Neural progenitor cell (in vitro differentiated cells): Measurements from ENCODE around the gene DCTPP1. TPM values are rescaled to one million over a fixed set of nuclear protein-coding genes. Genes with fewer than 3 reads are reported as not detected.

Experiments
- DNase-seq: peaks from one replicate; pipeline ENCODE4 v3.0.0-alpha.2; 2016; ENCODE audit warnings: low spot score
- H2AFZ ChIP-seq: fragments of 200-600 bp; sonication (generic); replicated peaks from 2 replicates; pipeline ENCODE4 v1.6.1; 2016; ENCODE audit warnings: antibody characterized with exemption
- H3F3A ChIP-seq: fragments of 200-600 bp; sonication (generic); 2 replicates; pipeline ENCODE4 v1.6.1; 2016; ENCODE audit warnings: antibody characterized with exemption, low read depth
- H3K27ac ChIP-seq: fragments of 200-600 bp; sonication (generic); 2 replicates; pipeline ENCODE4 v1.5.1; 2016; ENCODE audit warnings: mild to moderate bottlenecking
- H3K27me3 ChIP-seq: fragments of 200-600 bp; sonication (generic); 2 replicates; pipeline ENCODE4 v1.6.1; 2016; ENCODE audit warnings: mild to moderate bottlenecking, moderate library complexity
- H3K36me3 ChIP-seq: fragments of 200-600 bp; sonication (generic); 2 replicates; pipeline ENCODE4 v1.5.1; 2016
- H3K4me1 ChIP-seq: fragments of 200-600 bp; sonication (generic); 2 replicates; pipeline ENCODE4 v1.6.1; 2016; ENCODE audit warnings: mixed run types
- H3K4me2 ChIP-seq: fragments of 200-600 bp; sonication (generic); 2 replicates; pipeline ENCODE4 v1.6.1; 2016
- H3K4me3 ChIP-seq: fragments of 200-600 bp; sonication (generic); 2 replicates; pipeline ENCODE4 v1.5.1; 2016
- H3K79me2 ChIP-seq: fragments of 200-600 bp; sonication (generic); 2 replicates; pipeline ENCODE4 v1.6.1; 2016; ENCODE audit warnings: low read depth
- H3K9ac ChIP-seq: fragments of 200-600 bp; sonication (generic); 2 replicates; pipeline ENCODE4 v1.6.1; 2016
- H3K9me3 ChIP-seq: fragments of 200-600 bp; sonication (generic); 2 replicates; pipeline ENCODE4 v1.5.1; 2016; ENCODE audit warnings: low read depth
- H4K20me1 ChIP-seq: fragments of 200-600 bp; sonication (generic); 2 replicates; pipeline ENCODE4 v1.6.1; 2016; ENCODE audit warnings: low read depth
- H3K27ac Mint-ChIP-seq: 3 replicates; pipeline ENCODE4 v1.8.0; 2021; ENCODE audit warnings: mixed read lengths
- H3K27me3 Mint-ChIP-seq: 2 replicates; pipeline ENCODE4 v1.8.0; 2022; ENCODE audit warnings: low read depth, mild to moderate bottlenecking, inconsistent platforms, moderate library complexity, mixed read lengths; ENCODE audit not compliant: insufficient read depth
- H3K36me3 Mint-ChIP-seq: 3 replicates; pipeline ENCODE4 v1.8.0; 2021; ENCODE audit warnings: mixed read lengths
- H3K4me1 Mint-ChIP-seq: 3 replicates; pipeline ENCODE4 v1.8.0; 2021; ENCODE audit warnings: mixed read lengths
- H3K4me3 Mint-ChIP-seq: 3 replicates; pipeline ENCODE4 v1.8.0; 2021; ENCODE audit warnings: mild to moderate bottlenecking, moderate library complexity, mixed read lengths
- H3K9me3 Mint-ChIP-seq: 3 replicates; pipeline ENCODE4 v1.8.0; 2020; ENCODE audit warnings: mixed read lengths
- CTCF ChIP-seq: fragments of 200-600 bp; sonication (generic); IDR thresholded peaks from 2 replicates; pipeline ENCODE4 v1.5.1; 2017; ENCODE audit warnings: antibody characterized with exemption, mild to moderate bottlenecking
- EZH2 ChIP-seq: fragments of 200-600 bp; sonication (generic); IDR thresholded peaks from 2 replicates; pipeline ENCODE4 v1.6.1; 2017; ENCODE audit warnings: antibody characterized with exemption, mild to moderate bottlenecking, moderate library complexity
- EZH2phosphoT487 ChIP-seq: fragments of 200-600 bp; sonication (generic); IDR thresholded peaks from 2 replicates; pipeline ENCODE4 v1.6.1; 2017; ENCODE audit warnings: antibody characterized with exemption
- small RNA-seq: library from RNA; depleted of rRNA; stranded (forward); fragments of <200 nt; gene quantifications from one replicate; pipeline ENCODE3, GENCODE V24; 2015
- total RNA-seq: library from RNA; depleted of rRNA; stranded (reverse); fragments of >200 nt; gene quantifications from 2 replicates; pipeline ENCODE4 v1.2.3, GENCODE V29; 2015; ENCODE audit warnings: low replicate concordance

The DCTPP1 gene
- total RNA-seq, 1 donor from 2014 or later, result 30.4 TPM

- no peak within 1 kb of the TSS for H3K9ac ChIP-seq
These were observed 55.3 kb downstream of the DCTPP1 start, which contains the start of gene MYL11 for GRCh38 chr16:30374538-30374937. MYL11 (plus strand) TSS chr16:30374802; CDS start chr16:30374858, 56 bp downstream.

More at GRCh38 chr16:30374538-30374937, 55.3 kb downstream of the DCTPP1 start, which contains the start of gene MYL11:
- H3K79me2 ChIP-seq, result peaks cover 9% of the 10 kb centered on the region
- H3K27me3 ChIP-seq, result no peaks in the 10 kb centered on the region
- no peak within 1 kb of the TSS for H3K4me3 ChIP-seq
- no peaks in the 10 kb centered on the region for H3K27me3 Mint-ChIP-seq
- H3K36me3 ChIP-seq, result no peaks in the 10 kb centered on the region
- H4K20me1 ChIP-seq, result peaks cover 9% of the 10 kb centered on the region
- H3K9me3 Mint-ChIP-seq, result no peaks in the 10 kb centered on the region
- DNase-seq, result no peak
- H2AFZ ChIP-seq, result no peak within 1 kb of the TSS
- no peaks in the 10 kb centered on the region for H3K36me3 Mint-ChIP-seq
- TF ChIP-seq CTCF (no peak), EZH2phosphoT487 (no peak), EZH2 (no peak)
- peak within 1 kb of the TSS; percentile 5 for H3K4me2 ChIP-seq
- no peaks in the 10 kb centered on the region for H3K9me3 ChIP-seq
- H3F3A ChIP-seq, result peaks cover 36% of the 10 kb centered on the region
- no peak within 1 kb of the TSS for H3K27ac ChIP-seq
- peak within 1 kb of the TSS; percentile 87 for H3K27ac Mint-ChIP-seq
- H3K4me3 Mint-ChIP-seq, result no peak within 1 kb of the TSS
- peaks cover 25% of the 10 kb centered on the region for H3K4me1 ChIP-seq
- H3K4me1 Mint-ChIP-seq, result peaks cover 27% of the 10 kb centered on the region

Small RNA genes within 50 kb of the gene (small RNA-seq; reads per million reads assigned to genes)
- gene RF00019 (not detected), gene RF00406 (0.50 reads per million, percentile 55 among the genes with 10 or more reads in this experiment)

Other genes starting within 250 kb of the DCTPP1 start
- gene CORO1A, start 246.4 kb downstream of the DCTPP1 start, total RNA-seq, result 9.4 and 10.6 TPM in 2 replicates
- gene BOLA2B, start 236.4 kb downstream of the DCTPP1 start, total RNA-seq, result 90.4 and 133 TPM in 2 replicates
- 10.4 and 31.7 TPM in 2 replicates for gene SLX1A, start 236.2 kb downstream of the DCTPP1 start, total RNA-seq
- 6.2 and 8.5 TPM in 2 replicates for gene SULT1A3, start 230.8 kb downstream of the DCTPP1 start, total RNA-seq
- 1.9 and 4.0 TPM in 2 replicates for gene NPIPB13, start 181.6 kb downstream of the DCTPP1 start, total RNA-seq
- gene CD2BP2, start 74.7 kb downstream of the DCTPP1 start, total RNA-seq, result 30.4 and 55.1 TPM in 2 replicates
- gene TBC1D10B, start 59.5 kb downstream of the DCTPP1 start, total RNA-seq, result 8.2 and 23.4 TPM in 2 replicates
- 0.68 and 4.1 TPM in 2 replicates for gene MYL11, start 55.2 kb downstream of the DCTPP1 start, total RNA-seq
- 1.1 TPM in 1 of 2 replicates, not detected in the other for gene SEPTIN1, start 47.5 kb downstream of the DCTPP1 start, total RNA-seq
- 39.3 and 41.8 TPM in 2 replicates for gene ZNF48, start 34.6 kb downstream of the DCTPP1 start, total RNA-seq
- gene ZNF771, start 22.4 kb downstream of the DCTPP1 start, total RNA-seq, result 6.0 and 17.7 TPM in 2 replicates
- 9.0 and 13.9 TPM in 2 replicates for gene SEPHS2, start 15.8 kb upstream of the DCTPP1 start, total RNA-seq
- gene ITGAL, start 42.7 kb upstream of the DCTPP1 start, total RNA-seq, result not detected in 2 replicates
- 15.5 and 49.9 TPM in 2 replicates for gene ZNF768, start 96.5 kb upstream of the DCTPP1 start, total RNA-seq
- gene ZNF747, start 104.8 kb upstream of the DCTPP1 start, total RNA-seq, result 7.0 and 14.5 TPM in 2 replicates
- 3.6 and 12.6 TPM in 2 replicates for gene ZNF764, start 128.3 kb upstream of the DCTPP1 start, total RNA-seq
- 3.6 and 6.2 TPM in 2 replicates for gene ZNF688, start 141.7 kb upstream of the DCTPP1 start, total RNA-seq
- 17.8 and 19.5 TPM in 2 replicates for gene ZNF785, start 155.7 kb upstream of the DCTPP1 start, total RNA-seq
- gene ZNF689, start 180.4 kb upstream of the DCTPP1 start, total RNA-seq, result 9.2 and 15.3 TPM in 2 replicates
- 3.5 and 14.6 TPM in 2 replicates for gene PRR14, start 220.9 kb upstream of the DCTPP1 start, total RNA-seq
- 3.6 and 20.5 TPM in 2 replicates for gene FBRS, start 228.4 kb upstream of the DCTPP1 start, total RNA-seq